Stimulated activated CD8-positive, alpha-beta memory T cell treated with anti-CD3 and anti-CD28 coated beads, Interleukin-7, amount 100 ng/mL, for 4 hours (primary cell): ENCODE results near the gene PLA2G5.
"Not testable (repeated sequence)": the region's sequence is repeated elsewhere in the genome, so short reads cannot be mapped to it uniquely, and the experiment has no call there.

ENCODE experiments used
- DNase-seq, 2 donors: peaks; one replicate each; pipeline ENCODE4 v3.0.0-alpha.2; 2020; ENCODE audit warnings: low read depth in 2 of 2

Gene PLA2G5

GRCh38 chr1:20117236-20117635, 47.2 kb downstream of the PLA2G5 start:
- DNase-seq: no peak

GRCh38 chr1:20119347-20119746, 49.4 kb downstream of the PLA2G5 start, which contains the start of gene PLA2G2D:
Gene PLA2G2D, minus strand, starts transcription at chr1:20119536. Its CDS starts 38 bp downstream, at chr1:20119498.
- DNase-seq: no peak

GRCh38 chr1:20120796-20121195, 50.8 kb downstream of the PLA2G5 start:
- no peak for DNase-seq

- DNase-seq: no peak
Measured at GRCh38 chr1:20123722-20124455, 53.9 kb downstream of the PLA2G5 start.

- no peak for DNase-seq
Measured at GRCh38 chr1:20124456-20125057, 54.6 kb downstream of the PLA2G5 start.

- no peak for DNase-seq
Measured at GRCh38 chr1:20125100-20125499, 55.1 kb downstream of the PLA2G5 start.

GRCh38 chr1:20126041-20126805, 56.2 kb downstream of the PLA2G5 start:
- no peak for DNase-seq

GRCh38 chr1:20126806-20127440, 56.9 kb downstream of the PLA2G5 start:
- no peak for DNase-seq

- DNase-seq: not testable (repeated sequence)
Measured at GRCh38 chr1:20130518-20130917, 60.5 kb downstream of the PLA2G5 start.

GRCh38 chr1:20134995-20135394, 65.0 kb downstream of the PLA2G5 start:
- DNase-seq: no peak

GRCh38 chr1:20136249-20136648, 66.3 kb downstream of the PLA2G5 start:
- DNase-seq: no peak

- no peak for DNase-seq
Measured at GRCh38 chr1:20137055-20137454, 67.1 kb downstream of the PLA2G5 start.

- DNase-seq: no peak
Measured at GRCh38 chr1:20137604-20138003, 67.6 kb downstream of the PLA2G5 start.

- DNase-seq: no peak
Measured at GRCh38 chr1:20138346-20138745, 68.4 kb downstream of the PLA2G5 start.

- DNase-seq: no peak
Measured at GRCh38 chr1:20138961-20139550, 69.1 kb downstream of the PLA2G5 start, which contains the start of gene PLA2G2F. Gene PLA2G2F, plus strand, starts transcription at chr1:20139323. Its CDS starts 105 bp downstream, at chr1:20139428.

GRCh38 chr1:20139776-20140612, 70.0 kb downstream of the PLA2G5 start:
- DNase-seq: no peak

GRCh38 chr1:20141001-20141400, 71.0 kb downstream of the PLA2G5 start:
- no peak for DNase-seq

GRCh38 chr1:20141466-20141865, 71.5 kb downstream of the PLA2G5 start:
- no peak for DNase-seq
